Measurements from ENCODE around the gene IGSF11.

IGSF11 gene

DNA sequence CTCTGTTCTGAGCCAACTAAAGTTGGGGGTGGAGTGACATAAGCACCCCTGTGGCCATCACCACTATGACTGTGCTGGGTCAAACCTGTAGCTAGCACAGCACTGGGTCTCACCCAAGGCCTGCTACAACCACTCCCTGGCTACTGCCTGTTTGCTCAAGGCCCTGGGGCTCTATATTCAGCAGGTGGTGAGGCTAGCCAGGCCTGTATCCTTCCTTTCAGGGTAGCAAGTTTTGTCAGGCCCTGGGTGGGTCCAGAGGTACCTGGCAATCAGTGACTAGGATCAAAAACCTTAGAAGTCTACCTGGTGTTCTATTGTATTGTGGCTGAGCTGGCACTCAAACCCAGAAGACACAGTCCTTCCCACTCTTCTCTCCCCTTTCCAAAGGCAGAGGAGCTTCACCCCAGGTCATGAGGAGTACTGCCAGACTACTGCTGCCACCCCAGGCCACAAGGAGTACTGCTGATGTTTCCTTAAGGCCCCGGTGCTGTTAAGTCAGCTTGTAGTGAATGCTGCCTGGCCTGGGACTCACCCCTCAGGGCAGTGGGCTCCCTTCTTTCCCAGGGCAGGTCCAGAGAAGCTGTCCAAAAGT is 170.8 kb downstream of the IGSF11 start:
- no peak for DNase-seq

DNA sequence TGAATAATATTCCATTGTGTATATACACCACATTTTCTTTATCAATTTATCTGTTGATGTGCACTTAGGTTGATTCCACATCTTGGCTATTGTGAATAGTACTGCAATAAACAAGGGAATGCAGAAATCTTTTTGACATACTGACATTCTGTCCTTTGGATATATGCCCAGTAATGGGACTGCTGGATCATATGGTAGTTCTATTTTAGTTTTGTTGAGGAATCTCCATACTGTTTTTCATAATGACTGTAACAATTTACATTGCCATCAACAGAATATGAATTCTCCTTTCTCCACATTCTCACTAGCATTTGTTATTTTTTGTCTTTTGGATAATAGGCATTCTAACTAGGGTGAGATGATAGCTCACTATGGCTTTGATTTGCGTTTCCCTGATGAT is 174.7 kb downstream of the IGSF11 start:
- DNase-seq = no peak

DNA sequence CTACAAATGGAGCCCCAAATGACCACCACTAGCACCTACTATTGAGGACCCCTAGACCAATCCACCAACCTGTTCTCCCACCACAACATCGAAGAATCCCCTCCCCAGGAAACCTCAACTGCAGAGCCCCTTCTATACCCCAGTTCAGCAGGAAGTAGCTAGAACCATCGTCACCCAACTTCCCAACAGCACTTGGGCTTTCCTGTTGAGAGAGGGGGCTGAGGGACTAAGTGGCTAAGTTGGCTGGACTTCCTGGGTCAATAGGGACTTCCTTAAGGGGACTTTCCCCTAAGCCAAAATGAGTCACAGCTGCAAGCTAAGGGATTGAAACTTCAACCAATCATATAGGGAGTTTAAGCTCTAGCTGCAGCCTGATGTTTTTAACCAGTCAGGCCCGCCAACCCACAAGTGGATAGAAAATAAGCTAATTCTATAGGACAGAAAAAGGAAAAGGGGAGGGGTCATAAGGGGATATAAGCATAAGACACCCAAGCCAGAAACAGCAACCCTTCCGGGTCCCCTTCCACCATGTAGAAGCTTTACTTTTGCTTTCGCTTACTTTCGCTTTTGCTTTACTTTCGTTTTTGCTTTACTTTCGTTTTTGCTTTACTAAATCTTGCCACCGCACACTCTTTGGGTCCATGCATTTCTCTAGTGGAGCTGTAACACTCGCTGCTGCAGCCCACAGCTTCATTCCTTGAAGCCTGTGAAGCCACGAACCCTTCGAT is 183.0 kb downstream of the IGSF11 start:
- DNase-seq = peak; percentile 13 to 53

DNA sequence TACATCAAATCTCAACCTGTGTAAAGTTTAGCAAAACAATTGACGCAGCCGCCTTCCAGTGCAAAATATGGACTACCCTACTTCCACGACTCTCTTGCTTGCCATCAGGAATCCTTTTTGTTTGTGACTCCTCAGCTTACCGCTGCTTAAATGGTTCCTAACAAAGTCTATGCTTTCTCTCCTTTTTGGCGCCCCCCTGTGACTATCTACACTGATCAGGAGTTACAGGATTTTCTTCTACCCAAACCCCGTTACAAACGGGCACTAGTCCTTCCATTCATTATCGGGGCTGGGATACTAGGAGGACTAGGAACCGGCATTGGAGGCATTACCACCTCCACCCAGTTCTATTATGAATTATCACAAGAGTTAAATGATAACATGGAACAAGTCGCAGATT is 184.0 kb downstream of the IGSF11 start:
- DNase-seq = no peak
